Natural killer cell (primary cell): Measurements from ENCODE around the gene FAM13A. TPM values are rescaled to one million over a fixed set of nuclear protein-coding genes. Genes with fewer than 3 reads are reported as not detected.

Experiments used
- ATAC-seq, 3 donors: fragments of 150-1000 bp in 2 of 3; fragments of 200-7000 bp in 1 of 3; cut with Tn5 transposase; 1 replicate in 1 of 3; 2 replicates in 2 of 3; pipeline ENCODE4 v1.10.0; 2021; ENCODE audit warnings: mild to moderate bottlenecking in 2 of 3, moderate library complexity in 2 of 3
- DNase-seq, 2 donors: peaks; one replicate each; pipeline versions ENCODE4 v3.0.0 to v3.0.0-alpha.2; 2013 to 2021; ENCODE audit warnings: mixed read lengths in 1 of 2
- H3K27ac ChIP-seq: one replicate; pipeline ENCODE4 v1.5.1; 2013; ENCODE audit warnings: mild to moderate bottlenecking, low read length
- H3K27me3 ChIP-seq: one replicate; pipeline ENCODE4 v1.6.1; 2013; ENCODE audit warnings: low read length; ENCODE audit not compliant: control insufficient read depth, insufficient read depth
- H3K36me3 ChIP-seq: one replicate; pipeline ENCODE4 v1.6.1; 2013; ENCODE audit warnings: low read length; ENCODE audit not compliant: control insufficient read depth, insufficient read depth
- H3K4me1 ChIP-seq: one replicate; pipeline ENCODE4 v1.6.1; 2013; ENCODE audit warnings: low read length; ENCODE audit not compliant: control insufficient read depth, insufficient read depth
- H3K4me3 ChIP-seq: one replicate; pipeline ENCODE4 v1.5.1; 2013; ENCODE audit warnings: low read length
- H3K9me3 ChIP-seq: one replicate; pipeline ENCODE4 v1.6.1; 2013; ENCODE audit warnings: low read length; ENCODE audit not compliant: control insufficient read depth, insufficient read depth
- H3K27ac Mint-ChIP-seq, 2 donors: one replicate each; pipeline ENCODE4 v1.8.0; 2022; ENCODE audit warnings: mild to moderate bottlenecking in 2 of 2, mixed read lengths in 2 of 2, moderate library complexity in 1 of 2
- H3K27me3 Mint-ChIP-seq, 2 donors: one replicate each; pipeline ENCODE4 v1.8.0; 2022; ENCODE audit warnings: low read depth in 2 of 2, mixed read lengths in 2 of 2
- H3K36me3 Mint-ChIP-seq: one replicate; pipeline ENCODE4 v1.8.0; 2022; ENCODE audit warnings: mixed read lengths
- H3K4me1 Mint-ChIP-seq, 2 donors: one replicate each; pipeline ENCODE4 v1.8.0; 2022; ENCODE audit warnings: mixed read lengths in 2 of 2
- H3K4me3 Mint-ChIP-seq: one replicate; pipeline ENCODE4 v1.8.0; 2022; ENCODE audit warnings: mild to moderate bottlenecking, moderate library complexity, mixed read lengths
- H3K9me3 Mint-ChIP-seq, 2 donors: one replicate each; pipeline ENCODE4 v1.8.0; 2022; ENCODE audit warnings: mixed read lengths in 2 of 2
- WGBS: methylation state at CpG from one replicate; pipeline ENCODE4 v1.1.7; 2013; ENCODE audit warnings: missing lambda C conversion rate; ENCODE audit not compliant: insufficient coverage; 5-methylcytosine and 5-hydroxymethylcytosine counted together
- intact Hi-C: fragments of 100-400 bp; cut with micrococcal nuclease; formaldehyde crosslinking; loops from one replicate; pipeline ENCODE4 v1.14.2; 2022
- total RNA-seq, 4 donors: library from RNA; stranded (reverse); fragments of 120-200 nt in 1 of 4; gene quantifications; one replicate each; pipeline versions ENCODE4 v1.2.3 to v1.2.4, GENCODE V29; 2013 to 2022
- TF ChIP-seq, protein P1 (sequence below): fragments of 200-600 bp; IDR thresholded peaks from one replicate; pipeline ENCODE4 v1.8.0; 2022; ENCODE audit warnings: antibody characterized with exemption

The FAM13A gene
- total RNA-seq, 3 donors from 2014 or later (not counting 1 experiment from before 2014, with no cell fraction given): 8.8 to 10.0 (median 8.9) TPM

- intact Hi-C loops: no loop called here
- H3K27ac ChIP-seq: no peak overlapping the region
- no peaks in the 10 kb centered on the region for H3K4me1 Mint-ChIP-seq
- no peaks in the 10 kb centered on the region for H3K27me3 Mint-ChIP-seq
- peaks cover 0 to 3% of the 10 kb centered on the region in 2 donors for H3K9me3 Mint-ChIP-seq
- no peaks in the 10 kb centered on the region for H3K36me3 ChIP-seq
- H3K27ac Mint-ChIP-seq: no peak overlapping the region
- WGBS: 86% methylated on average over 4 of the region's 5 CpGs
- H3K4me1 ChIP-seq: no peaks in the 10 kb centered on the region
- no peaks in the 10 kb centered on the region for H3K27me3 ChIP-seq
- no peaks in the 10 kb centered on the region for H3K36me3 Mint-ChIP-seq
- H3K9me3 ChIP-seq: no peaks in the 10 kb centered on the region
- DNase-seq (no peak), ATAC-seq (no peak)
- H3K4me3 Mint-ChIP-seq: no peak overlapping the region
- H3K4me3 ChIP-seq: no peak overlapping the region
- TF ChIP-seq, protein P1, sequence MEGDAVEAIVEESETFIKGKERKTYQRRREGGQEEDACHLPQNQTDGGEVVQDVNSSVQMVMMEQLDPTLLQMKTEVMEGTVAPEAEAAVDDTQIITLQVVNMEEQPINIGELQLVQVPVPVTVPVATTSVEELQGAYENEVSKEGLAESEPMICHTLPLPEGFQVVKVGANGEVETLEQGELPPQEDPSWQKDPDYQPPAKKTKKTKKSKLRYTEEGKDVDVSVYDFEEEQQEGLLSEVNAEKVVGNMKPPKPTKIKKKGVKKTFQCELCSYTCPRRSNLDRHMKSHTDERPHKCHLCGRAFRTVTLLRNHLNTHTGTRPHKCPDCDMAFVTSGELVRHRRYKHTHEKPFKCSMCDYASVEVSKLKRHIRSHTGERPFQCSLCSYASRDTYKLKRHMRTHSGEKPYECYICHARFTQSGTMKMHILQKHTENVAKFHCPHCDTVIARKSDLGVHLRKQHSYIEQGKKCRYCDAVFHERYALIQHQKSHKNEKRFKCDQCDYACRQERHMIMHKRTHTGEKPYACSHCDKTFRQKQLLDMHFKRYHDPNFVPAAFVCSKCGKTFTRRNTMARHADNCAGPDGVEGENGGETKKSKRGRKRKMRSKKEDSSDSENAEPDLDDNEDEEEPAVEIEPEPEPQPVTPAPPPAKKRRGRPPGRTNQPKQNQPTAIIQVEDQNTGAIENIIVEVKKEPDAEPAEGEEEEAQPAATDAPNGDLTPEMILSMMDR: no peak
Observed at GRCh38 chr4:88911246-88912212, 145.5 kb downstream of the FAM13A start.

- no peaks in the 10 kb centered on the region for H3K4me1 Mint-ChIP-seq
- Histone ChIP-seq H3K4me3 (no peak overlapping the region), H3K36me3 (no peaks in the 10 kb centered on the region), H3K27ac (no peak overlapping the region), H3K4me1 (no peaks in the 10 kb centered on the region), H3K27me3 (no peaks in the 10 kb centered on the region), H3K9me3 (no peaks in the 10 kb centered on the region)
- no peak overlapping the region for H3K4me3 Mint-ChIP-seq
- no peak overlapping the region for H3K27ac Mint-ChIP-seq
- ATAC-seq (no peak), DNase-seq (no peak)
- no peaks in the 10 kb centered on the region for H3K36me3 Mint-ChIP-seq
- TF ChIP-seq, protein P1: no peak
- 85% methylated on average over 2 of the region's 2 CpGs for WGBS
- intact Hi-C loops: no loop called here
- H3K9me3 Mint-ChIP-seq: no peaks in the 10 kb centered on the region
- no peaks in the 10 kb centered on the region for H3K27me3 Mint-ChIP-seq
Observed at GRCh38 chr4:88910101-88910500, 146.9 kb downstream of the FAM13A start.

- Mint-ChIP-seq H3K4me3 (no peak overlapping the region), H3K27me3 (no peaks in the 10 kb centered on the region), H3K9me3 (no peaks in the 10 kb centered on the region), H3K36me3 (no peaks in the 10 kb centered on the region), H3K4me1 (no peaks in the 10 kb centered on the region), H3K27ac (no peak overlapping the region)
- H3K36me3 ChIP-seq: no peaks in the 10 kb centered on the region
- TF ChIP-seq, protein P1: no peak
- WGBS: 87% methylated on average over 3 of the region's 3 CpGs
- no peaks in the 10 kb centered on the region for H3K4me1 ChIP-seq
- DNase-seq (no peak), ATAC-seq (no peak)
- H3K27ac ChIP-seq: no peak overlapping the region
- H3K27me3 ChIP-seq: no peaks in the 10 kb centered on the region
- no peaks in the 10 kb centered on the region for H3K9me3 ChIP-seq
- intact Hi-C loops: no loop called here
- no peak overlapping the region for H3K4me3 ChIP-seq
Observed at GRCh38 chr4:88908521-88908920, 148.5 kb downstream of the FAM13A start.
